Brain pericyte (primary cell): ENCODE measurements around the gene SPACA4.

ENCODE experiments used
- DNase-seq: peaks from one replicate; pipeline ENCODE4 v3.0.0-alpha.2; 2012; ENCODE audit warnings: low read depth, low spot score

SPACA4 gene

DNA sequence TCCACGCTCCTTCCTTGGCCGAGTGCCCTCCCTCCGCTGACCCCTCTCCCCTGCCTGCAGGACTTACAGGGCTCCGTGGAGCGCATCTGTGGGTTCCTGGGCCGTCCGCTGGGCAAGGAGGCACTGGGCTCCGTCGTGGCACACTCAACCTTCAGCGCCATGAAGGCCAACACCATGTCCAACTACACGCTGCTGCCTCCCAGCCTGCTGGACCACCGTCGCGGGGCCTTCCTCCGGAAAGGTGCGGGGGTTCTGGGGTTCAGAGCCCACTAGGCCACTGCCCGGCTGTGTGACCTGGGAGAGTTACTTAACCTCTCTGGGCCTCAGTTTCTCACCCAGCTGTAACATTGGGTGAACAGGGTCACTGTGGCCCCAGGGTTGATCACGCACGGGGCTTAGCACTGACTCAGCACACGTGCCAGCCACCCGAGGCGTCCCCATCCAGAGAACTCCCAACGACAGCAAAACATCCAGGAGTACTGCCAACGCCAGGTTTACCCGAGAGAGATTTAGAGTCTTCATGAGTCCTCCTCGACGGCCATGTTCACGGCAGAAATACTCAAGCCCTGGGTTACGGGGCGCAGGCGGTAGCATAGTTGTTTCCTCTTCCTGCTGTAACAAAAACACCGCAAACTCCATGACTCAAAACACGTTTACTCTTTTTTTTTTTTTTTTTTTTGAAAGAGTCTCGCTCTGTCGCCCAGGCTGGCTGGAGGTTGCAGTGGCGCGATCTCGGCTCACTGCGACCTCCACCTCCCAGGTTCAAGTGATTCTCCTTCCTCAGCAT is 9.7 kb upstream of the SPACA4 start:
- no peak for DNase-seq

DNA sequence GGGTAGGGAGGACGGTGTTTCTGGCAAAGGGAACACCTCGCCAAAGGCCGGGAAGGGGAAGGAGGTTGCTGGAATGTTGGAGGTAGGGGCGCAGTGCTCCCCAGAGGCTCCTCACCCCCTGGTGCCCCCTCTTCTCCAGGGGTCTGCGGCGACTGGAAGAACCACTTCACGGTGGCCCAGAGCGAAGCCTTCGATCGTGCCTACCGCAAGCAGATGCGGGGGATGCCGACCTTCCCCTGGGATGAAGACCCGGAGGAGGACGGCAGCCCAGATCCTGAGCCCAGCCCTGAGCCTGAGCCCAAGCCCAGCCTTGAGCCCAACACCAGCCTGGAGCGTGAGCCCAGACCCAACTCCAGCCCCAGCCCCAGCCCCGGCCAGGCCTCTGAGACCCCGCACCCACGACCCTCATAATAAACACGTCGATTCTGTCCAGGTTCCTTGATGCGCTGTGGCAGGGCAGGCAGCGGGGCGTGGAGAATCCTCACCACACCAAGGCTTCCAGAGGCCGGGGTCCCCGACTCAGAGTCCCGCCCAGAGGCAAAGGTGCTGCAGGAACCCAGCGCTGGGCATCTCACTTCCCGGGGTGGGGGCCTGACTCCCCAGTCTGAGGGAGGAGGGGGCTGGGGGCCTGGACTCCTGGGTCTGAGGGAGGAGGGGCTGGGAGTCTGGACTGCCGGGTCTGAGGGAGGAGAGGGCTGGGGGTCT is 7.4 kb upstream of the SPACA4 start:
- DNase-seq: no peak

DNA sequence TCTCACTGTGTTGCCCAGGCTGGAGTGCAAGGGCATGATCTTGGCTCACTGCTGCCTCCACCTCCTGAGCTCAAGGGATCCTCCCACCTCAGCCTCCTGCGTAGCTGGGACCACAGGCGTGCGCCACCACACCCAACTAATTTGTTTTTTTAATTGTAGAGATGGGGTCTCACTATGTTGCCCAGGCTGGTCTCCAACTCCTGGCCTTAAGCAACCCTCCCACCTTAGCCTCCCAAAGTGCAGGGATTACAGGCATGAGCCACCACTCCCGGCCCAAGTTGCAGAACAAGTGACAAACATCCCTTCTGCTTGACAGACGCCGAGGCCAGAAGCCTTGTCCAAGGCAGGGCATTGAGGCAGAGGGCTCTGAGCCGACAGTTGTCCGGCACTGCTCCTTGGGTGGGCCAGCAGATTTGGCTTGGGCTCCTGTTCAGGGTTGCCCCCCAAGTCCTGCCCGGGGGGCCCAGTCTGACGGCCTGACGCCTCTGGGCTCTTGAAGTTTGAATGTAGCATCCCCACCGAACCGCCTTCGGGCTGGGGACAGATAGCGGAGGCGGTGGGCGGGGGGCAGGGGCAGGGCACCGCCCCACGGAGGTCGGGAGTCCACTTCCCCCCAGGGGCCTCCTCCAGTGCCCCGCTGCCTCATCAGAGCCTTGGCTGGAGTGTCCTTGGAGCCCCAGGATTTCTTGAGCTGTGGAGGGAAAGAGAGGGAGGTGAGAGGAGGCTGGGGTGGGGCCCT is 5.7 kb upstream of the SPACA4 start:
- DNase-seq: no peak

DNA sequence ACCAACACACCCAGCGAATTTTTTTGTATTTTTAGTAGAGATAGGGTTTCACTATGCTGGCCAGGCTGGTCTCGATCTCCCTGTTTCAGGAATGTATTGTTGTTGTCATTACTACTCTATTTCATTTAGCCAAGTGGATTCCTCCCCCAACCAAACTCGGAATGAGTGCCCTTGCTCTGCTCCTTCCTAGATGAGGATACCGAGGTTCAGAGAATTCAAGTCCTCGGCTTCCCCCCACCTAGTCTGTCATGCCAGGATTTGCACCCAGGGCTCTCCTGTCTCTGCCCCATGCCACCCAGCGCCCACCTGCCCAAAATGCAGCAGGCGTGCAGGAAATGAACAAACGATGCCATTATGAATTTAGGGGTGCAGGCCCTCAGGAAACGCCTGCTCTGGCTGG is 3.5 kb upstream of the SPACA4 start:
- DNase-seq: no peak

DNA sequence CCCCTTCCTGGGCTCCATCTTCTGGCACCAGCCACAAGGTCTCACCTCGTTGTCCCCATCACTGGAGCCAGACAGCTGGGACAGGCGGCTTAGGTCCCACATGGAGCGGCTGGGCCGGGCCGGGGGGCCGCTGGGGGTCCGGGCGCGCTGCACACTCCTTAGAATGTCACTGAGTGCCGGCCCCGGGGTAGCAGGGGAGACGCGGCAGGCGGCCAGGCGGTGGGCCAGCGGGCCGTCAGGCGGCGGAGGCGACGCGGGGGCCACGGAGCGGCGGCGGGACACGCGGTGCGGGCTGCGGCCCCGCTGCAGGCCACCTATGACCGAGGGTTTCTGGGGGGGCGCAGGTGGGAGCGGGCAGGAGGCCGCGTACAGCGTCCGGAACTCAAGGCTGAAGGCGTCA is 3.1 kb upstream of the SPACA4 start:
- no peak for DNase-seq

DNA sequence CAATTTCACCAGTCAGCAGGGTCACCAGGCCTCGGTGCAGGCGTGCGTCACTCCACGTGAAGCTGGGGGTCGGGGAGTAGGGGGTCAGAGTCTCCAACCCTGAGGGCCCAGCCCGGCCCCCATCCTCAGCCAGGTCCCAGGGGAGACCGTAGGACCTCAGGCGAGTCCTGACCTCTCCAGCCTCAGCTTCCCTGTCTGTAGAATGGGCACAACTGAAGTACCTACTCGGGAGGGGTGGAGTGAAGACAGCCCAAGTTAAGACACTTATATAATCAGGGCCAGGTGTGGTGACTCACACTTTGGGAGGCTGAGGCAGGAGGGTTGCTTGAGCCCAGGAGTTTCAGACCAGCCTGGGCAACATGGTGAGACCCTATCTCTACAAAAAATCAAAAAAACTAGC is 2.7 kb upstream of the SPACA4 start:
- DNase-seq: no peak

DNA sequence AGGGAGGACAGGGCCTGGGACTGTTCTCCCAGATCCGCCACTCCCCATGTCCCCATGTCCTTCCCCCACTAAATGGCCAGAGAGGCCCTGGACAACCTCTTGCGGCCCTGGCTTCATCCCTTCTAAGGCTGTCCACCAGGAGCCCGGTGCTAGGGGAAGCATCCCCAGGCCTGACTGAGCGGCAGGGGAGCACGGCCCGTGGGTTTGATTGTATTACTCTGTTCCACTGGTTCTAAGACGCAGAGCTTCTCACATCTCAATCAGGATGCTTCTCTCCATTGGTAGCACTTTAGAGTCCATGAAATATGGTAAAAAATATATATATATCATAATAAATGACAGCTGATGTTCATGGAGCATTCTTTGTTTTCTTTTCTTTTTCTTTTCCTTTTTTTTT is 815 bp downstream of the SPACA4 start:
- DNase-seq: no peak

DNA sequence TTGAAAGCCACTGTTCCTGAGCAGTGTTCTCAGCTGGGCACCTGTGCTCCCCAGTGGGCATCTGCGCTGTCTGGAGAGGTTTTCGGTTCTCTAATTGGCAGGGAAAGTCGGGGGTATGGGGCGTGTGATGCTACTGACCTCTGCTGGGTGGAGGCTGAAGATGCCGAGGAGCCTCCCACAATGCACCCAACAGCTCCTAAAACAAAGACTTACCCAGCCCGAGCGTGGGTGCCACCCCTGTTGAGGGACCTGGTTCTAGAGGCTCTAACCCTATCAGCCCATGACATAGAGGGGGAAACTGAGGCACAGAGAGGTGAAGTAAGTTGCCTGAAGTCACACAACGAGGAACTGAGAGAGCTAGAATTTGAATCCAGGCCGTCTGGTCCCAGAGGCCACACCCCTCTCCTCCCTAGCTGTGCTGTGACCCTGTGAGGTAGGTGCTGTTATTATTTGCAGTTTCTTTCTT is 2.3 kb downstream of the SPACA4 start:
- no peak for DNase-seq

DNA sequence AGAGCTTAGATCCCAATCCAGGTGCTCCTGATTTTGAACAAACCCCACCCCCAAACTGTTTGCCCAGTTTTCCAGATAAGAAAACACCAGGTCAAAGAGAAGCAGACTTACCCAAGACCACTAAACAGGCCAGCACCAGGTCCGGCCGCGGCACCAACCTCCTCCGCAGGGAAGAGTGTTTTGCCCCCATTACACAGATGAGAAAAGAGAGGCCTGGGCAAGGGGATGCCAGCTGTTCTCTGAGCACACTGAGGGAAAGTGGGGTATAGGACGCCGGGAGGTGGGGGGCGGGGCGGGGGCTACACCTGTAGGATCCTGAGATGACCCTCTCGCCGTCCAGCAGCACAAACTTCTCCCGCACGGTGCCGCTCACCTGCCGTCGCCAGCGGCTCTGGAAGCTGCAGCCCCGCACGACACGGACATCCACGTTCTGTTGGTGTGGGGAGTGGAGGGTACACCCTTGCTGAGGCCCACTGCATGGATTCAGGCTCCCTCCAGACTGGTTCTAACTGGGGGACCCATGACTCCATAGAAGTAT is 3.1 kb downstream of the SPACA4 start:
- no peak for DNase-seq

DNA sequence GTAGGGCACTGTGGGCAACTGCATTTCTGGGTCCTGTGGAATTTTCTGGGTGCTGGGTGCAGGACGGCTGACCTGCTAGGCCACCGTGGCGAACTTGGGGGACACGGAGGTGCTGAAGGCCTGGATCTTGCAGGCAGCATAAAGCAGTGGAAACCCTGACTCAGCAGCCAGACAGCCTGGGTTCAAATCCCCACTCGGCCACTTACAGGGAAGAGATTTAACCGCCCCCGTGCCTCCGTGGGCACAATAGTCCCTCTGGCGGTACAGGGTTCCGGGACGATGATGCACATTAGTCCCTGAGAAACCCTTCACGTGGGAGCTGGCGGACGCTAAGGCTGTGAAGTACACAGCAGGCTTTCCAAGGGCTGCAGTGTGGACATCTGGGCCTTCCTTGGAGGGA is 5.3 kb downstream of the SPACA4 start:
- DNase-seq: no peak

DNA sequence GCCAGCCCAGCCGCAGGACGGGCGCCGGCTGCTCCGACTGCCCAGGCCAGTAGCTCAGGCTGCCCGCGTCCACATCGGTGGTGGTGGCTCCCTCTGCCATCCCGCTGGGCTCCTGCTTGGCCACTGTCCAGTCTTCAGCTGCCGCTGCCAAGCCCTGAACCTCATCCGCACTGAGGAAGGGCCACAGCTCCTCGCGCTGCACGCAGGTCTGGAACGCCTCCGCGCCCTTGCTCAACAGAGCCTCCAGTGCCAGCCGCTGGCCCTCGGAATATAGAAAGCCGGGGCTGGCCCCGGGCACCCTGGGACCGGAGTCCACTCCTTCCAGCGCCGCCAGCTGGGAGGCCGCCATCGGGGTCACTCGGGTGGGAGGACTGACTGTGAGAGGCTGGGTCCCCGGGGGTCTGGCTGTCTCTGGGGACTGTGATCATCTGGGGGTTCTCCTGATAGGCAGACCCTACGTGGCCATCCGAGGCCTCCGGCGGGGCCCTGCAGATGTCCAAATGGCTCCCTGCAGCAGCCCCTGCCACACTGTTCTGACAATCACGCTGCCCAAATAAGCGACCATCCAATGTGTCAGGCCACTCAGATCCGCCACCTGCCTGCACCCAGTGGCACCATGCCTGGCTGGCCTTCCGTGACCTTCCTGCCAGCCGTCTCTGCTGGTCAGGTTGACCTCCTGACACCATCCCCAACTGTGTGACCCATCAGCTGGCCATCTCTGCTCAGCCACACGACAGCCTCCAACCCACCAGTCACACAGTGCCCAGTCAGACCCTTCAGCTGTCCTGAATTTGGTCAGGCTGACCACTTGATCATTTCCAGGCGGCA is 6.7 kb downstream of the SPACA4 start:
- DNase-seq: no peak

DNA sequence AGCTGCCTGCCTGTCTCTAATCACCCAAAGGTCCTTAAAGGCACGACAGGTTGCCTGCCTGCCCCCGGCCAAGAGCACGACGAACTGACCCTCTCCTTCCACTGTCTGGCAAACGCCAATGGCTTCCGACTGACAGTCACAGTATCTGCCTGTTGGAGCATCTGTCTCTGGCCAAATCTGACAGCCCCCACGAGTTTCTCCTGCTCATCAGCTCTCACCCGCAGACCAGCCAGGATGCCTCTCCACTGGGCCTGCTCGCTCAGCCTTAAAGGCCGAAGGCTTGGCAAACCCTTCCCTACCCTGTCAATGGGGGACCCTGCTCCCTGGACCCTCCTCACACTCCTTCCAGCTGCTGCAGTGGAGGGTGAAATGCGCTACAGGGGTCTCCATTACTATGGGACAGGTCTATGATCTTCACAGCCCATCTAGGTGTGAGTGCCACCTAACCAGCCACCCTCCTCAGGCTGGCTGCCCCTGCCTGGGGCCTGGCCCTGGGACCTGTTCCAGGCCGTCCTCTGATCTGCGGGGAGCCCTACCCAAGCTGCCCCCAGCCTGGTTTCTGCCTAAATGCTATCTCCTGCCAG is 7.4 kb downstream of the SPACA4 start:
- DNase-seq: no peak

DNA sequence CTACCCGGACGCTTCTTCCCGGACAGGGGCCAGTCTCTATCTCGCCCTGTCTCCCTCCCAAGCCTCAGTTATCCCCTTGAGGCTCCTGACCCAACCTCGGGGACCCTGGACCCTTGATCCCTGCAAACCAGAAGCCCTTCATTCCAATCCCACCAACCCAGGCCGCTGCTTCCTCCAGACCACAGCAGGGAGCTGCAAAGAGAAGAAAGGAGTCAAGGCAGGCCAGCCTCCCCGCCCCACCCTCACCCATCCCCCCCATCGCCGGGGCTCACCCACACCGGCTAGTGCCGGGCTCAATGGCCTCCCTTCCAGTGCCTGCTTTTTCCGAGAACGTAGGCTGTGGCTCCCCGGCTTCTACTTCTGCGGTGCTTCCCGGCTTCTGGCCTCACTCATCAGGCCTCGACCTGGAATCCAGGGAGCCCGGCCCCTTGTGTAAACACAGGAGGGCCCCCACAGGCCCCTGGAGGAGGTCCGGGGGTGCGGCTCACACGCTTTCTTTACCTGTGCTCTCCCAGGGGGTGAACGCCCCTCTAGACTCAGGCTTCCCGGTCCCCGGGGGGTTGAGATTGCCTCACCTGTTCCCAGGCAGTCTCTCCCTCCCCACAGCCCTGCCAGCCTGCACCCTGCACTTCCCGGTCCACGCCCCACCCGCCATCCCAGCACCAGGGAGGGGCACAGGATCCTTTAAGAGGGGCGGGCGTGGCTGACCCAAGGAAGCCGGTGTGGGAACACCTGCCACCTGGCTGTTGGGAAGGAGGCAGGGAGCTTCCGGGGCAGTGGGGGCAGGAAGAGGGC is 8.1 kb downstream of the SPACA4 start, which contains the start of gene FAM83E:
Gene FAM83E, minus strand, starts transcription at position 641 of the 795 bp plus-strand sequence. CDS start 1,704 bp downstream, outside the sequence.
- no peak for DNase-seq

DNA sequence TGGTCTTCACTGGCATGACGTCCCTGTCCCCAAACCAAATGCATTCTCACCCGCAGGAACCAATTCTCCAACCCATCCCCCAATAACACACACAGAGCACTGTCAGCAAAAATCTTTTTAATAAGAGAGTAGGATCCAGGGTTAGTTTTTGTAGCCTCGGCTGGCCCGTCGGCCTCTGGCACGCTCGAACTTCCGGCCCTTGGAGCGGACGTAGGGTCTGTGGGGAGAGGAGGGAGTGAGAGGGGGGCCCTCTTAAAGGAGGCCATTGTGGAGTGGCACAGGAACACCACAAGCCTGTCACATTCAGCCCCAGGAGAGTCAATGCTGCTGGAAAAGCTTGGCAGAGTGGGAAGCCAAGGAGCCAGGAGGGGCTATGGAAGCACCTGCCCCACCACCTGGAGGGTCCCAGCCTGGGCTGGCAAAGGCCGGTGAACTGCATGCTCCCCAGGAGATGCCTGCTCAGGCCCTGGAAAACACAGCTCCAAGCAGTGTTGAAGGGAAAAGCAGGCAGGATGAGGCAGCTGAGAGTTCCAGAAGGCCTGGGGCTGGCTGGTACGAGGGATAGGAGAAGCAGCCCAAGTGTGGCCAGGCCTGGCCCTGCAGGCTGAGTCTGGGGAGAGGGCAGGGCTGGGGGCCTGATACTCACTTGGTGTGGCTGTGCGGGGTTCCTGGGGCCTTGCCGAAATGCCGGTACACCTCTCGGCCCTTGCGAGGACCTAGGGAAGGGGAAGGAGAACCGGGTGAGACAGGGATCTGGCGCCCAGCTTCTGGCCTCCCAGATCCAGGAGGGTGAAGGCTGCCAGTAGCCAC is 8.9 kb downstream of the SPACA4 start:
- no peak for DNase-seq

DNA sequence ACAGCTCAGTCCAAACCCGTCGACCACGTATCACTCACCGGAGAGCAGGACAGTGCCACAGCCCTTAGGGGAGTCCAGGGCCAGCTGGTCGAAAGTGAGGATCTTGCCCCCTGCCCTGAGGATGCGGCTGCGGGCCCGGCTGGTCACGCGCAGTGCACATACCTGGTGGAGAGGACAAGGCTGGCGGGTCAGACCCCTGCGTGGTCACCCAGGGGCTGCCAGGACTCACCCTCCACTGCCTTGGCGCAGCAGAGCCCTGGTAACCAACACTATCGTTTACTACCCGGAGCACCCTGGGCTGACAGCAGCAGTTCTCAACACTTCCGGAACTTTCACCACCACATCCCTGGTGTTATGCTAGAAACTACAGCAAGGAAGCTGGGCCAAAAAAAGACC is 9.5 kb downstream of the SPACA4 start:
- no peak for DNase-seq

DNA sequence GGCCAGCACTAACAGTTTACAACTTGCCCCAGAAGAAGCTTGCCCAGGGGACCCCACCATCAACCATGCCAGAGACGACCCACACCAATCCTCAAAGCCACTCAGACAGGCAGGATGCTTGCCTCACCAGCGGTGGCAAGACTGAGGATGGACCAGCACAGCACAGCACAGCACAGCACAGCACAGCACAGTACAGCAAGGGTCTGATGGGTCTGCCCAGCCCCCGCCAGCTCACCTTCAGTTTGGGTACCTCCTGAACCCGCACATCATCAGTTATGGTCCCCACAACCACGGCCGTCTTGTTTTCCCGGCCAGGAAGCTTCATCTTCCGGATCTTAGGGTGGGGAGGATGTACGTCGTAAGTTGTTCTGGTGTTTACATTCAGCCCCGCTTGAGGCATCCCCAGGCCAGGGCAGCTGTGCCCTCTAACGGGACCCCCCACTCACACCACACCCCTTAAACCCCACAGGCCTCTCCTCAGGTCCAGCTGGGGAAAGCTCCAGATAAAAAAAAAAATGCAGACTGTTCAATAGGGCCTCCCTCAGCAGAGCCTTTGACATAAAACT is 10.0 kb downstream of the SPACA4 start:
- DNase-seq: no peak

DNA sequence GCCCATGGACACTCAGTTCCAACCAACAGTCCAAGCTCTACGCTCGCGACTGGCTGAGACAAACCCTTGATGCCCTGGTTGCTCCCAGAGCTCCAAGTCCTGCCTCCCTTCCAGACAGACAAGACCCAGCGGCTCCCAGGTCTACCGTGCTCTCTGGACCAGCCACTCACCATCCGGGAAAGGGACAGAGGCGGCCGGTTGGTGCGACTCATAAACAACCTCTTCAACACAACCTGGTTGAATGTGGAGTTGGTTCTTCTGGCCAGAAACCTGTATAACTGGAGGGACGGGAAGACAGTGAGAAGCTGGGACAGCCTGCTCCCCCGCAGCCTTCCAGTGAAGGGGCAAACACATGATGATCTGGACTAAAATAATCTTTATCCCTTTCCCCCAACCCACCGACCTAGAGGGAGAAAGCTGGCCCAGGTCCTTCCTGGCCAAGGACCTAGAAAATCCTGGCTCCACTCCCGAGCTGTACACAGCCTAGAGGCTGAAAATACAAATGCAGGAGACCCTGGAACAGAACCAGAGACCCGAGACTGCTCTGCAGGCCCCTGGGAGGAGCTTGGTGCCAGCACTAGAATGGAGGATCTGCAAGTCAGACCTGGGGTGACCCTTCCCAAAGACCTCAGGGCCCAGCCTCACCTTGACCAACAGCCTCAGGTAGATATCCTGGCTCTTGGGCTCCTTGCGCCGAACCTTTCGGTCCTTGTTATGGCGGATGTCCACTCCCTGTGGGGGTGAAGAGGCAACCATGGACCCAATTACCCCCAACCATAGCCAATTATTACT is 10.8 kb downstream of the SPACA4 start:
- DNase-seq: no peak
